Activated T-cell treated with anti-CD3 and anti-CD28 coated beads, Interleukin-2, amount 50 U/mL, for 24 hours (primary cell): ENCODE measurements around the gene AIRE.
A peak's percentile ranks its signal among the peaks of the same experiment; 100 is the strongest.

Experiments
- DNase-seq: peaks from one replicate; pipeline ENCODE4 v3.0.0-alpha.2; 2020
- H3K27ac Mint-ChIP-seq: 2 replicates; pipeline ENCODE4 v1.8.0; 2020; ENCODE audit warnings: mild to moderate bottlenecking, mixed read lengths
- H3K27me3 Mint-ChIP-seq: 2 replicates; pipeline ENCODE4 v1.8.0; 2020; ENCODE audit warnings: mixed read lengths
- H3K36me3 Mint-ChIP-seq: 2 replicates; pipeline ENCODE4 v1.8.0; 2020; ENCODE audit warnings: low read depth, mixed read lengths
- H3K4me1 Mint-ChIP-seq: 2 replicates; pipeline ENCODE4 v1.8.0; 2020; ENCODE audit warnings: low read depth, mixed read lengths
- H3K4me3 Mint-ChIP-seq: 2 replicates; pipeline ENCODE4 v1.8.0; 2020; ENCODE audit warnings: mild to moderate bottlenecking, moderate library complexity, mixed read lengths
- H3K9me3 Mint-ChIP-seq: 2 replicates; pipeline ENCODE4 v1.8.0; 2020; ENCODE audit warnings: mixed read lengths

Gene AIRE

GRCh38 chr21:44303490-44303981, 17.9 kb downstream of the AIRE start:
- H3K27me3 Mint-ChIP-seq: no peaks in the 10 kb centered on the region
- peak overlapping the region; percentile 59 for H3K27ac Mint-ChIP-seq
- H3K36me3 Mint-ChIP-seq: peaks cover 40% of the 10 kb centered on the region
- peaks cover 43% of the 10 kb centered on the region for H3K4me1 Mint-ChIP-seq
- no peak overlapping the region for H3K4me3 Mint-ChIP-seq
- no peak for DNase-seq
- no peaks in the 10 kb centered on the region for H3K9me3 Mint-ChIP-seq

- DNase-seq: no peak
- H3K9me3 Mint-ChIP-seq: no peaks in the 10 kb centered on the region
- H3K36me3 Mint-ChIP-seq: peaks cover 46% of the 10 kb centered on the region
- no peaks in the 10 kb centered on the region for H3K27me3 Mint-ChIP-seq
- H3K4me1 Mint-ChIP-seq: peaks cover 39% of the 10 kb centered on the region
- H3K27ac Mint-ChIP-seq: peak overlapping the region; percentile 59
- H3K4me3 Mint-ChIP-seq: no peak overlapping the region
Observed at GRCh38 chr21:44304011-44304616, 18.4 kb downstream of the AIRE start.

GRCh38 chr21:44304877-44305293, 19.2 kb downstream of the AIRE start:
- Mint-ChIP-seq H3K27me3 (no peaks in the 10 kb centered on the region), H3K9me3 (no peaks in the 10 kb centered on the region), H3K27ac (peak overlapping the region; percentile 66), H3K36me3 (peaks cover 50% of the 10 kb centered on the region), H3K4me1 (peaks cover 36% of the 10 kb centered on the region), H3K4me3 (no peak overlapping the region)
- peak; percentile 66 for DNase-seq

GRCh38 chr21:44305691-44306090, 20.0 kb downstream of the AIRE start:
- no peak for DNase-seq
- H3K27me3 Mint-ChIP-seq: no peaks in the 10 kb centered on the region

GRCh38 chr21:44306936-44307704, 21.4 kb downstream of the AIRE start:
- Mint-ChIP-seq H3K4me3 (no peak overlapping the region), H3K36me3 (peaks cover 58% of the 10 kb centered on the region), H3K9me3 (no peaks in the 10 kb centered on the region), H3K4me1 (peaks cover 21% of the 10 kb centered on the region), H3K27me3 (no peaks in the 10 kb centered on the region), H3K27ac (peak overlapping the region; percentile 73)
- no peak for DNase-seq

More at GRCh38 chr21:44305691-44306090, 20.0 kb downstream of the AIRE start:
- Mint-ChIP-seq H3K4me1 (peaks cover 35% of the 10 kb centered on the region), H3K4me3 (no peak overlapping the region), H3K36me3 (peaks cover 52% of the 10 kb centered on the region), H3K9me3 (no peaks in the 10 kb centered on the region), H3K27ac (no peak overlapping the region)

- H3K27me3 Mint-ChIP-seq: no peaks in the 10 kb centered on the region
- no peak overlapping the region for H3K4me3 Mint-ChIP-seq
- no peaks in the 10 kb centered on the region for H3K9me3 Mint-ChIP-seq
- H3K36me3 Mint-ChIP-seq: peaks cover 73% of the 10 kb centered on the region
- peaks cover 2% of the 10 kb centered on the region for H3K4me1 Mint-ChIP-seq
- DNase-seq: no peak
- no peak overlapping the region for H3K27ac Mint-ChIP-seq
Observed at GRCh38 chr21:44310628-44311507, 25.2 kb downstream of the AIRE start.

- H3K36me3 Mint-ChIP-seq: peaks cover 75% of the 10 kb centered on the region
- no peak overlapping the region for H3K4me3 Mint-ChIP-seq
- no peaks in the 10 kb centered on the region for H3K27me3 Mint-ChIP-seq
- peak overlapping the region; percentile 18 for H3K27ac Mint-ChIP-seq
- H3K9me3 Mint-ChIP-seq: no peaks in the 10 kb centered on the region
- peaks cover 1% of the 10 kb centered on the region for H3K4me1 Mint-ChIP-seq
- DNase-seq: no peak
Observed at GRCh38 chr21:44312089-44312488, 26.4 kb downstream of the AIRE start.

GRCh38 chr21:44312716-44313115, 27.0 kb downstream of the AIRE start:
- no peak overlapping the region for H3K27ac Mint-ChIP-seq

GRCh38 chr21:44313451-44313850, 27.8 kb downstream of the AIRE start:
- Mint-ChIP-seq H3K4me1 (no peaks in the 10 kb centered on the region), H3K27me3 (no peaks in the 10 kb centered on the region), H3K4me3 (no peak overlapping the region), H3K36me3 (peaks cover 71% of the 10 kb centered on the region), H3K27ac (no peak overlapping the region), H3K9me3 (no peaks in the 10 kb centered on the region)
- no peak for DNase-seq

More at GRCh38 chr21:44312716-44313115, 27.0 kb downstream of the AIRE start:
- Mint-ChIP-seq H3K36me3 (peaks cover 73% of the 10 kb centered on the region), H3K4me1 (no peaks in the 10 kb centered on the region), H3K27me3 (no peaks in the 10 kb centered on the region), H3K4me3 (no peak overlapping the region), H3K9me3 (no peaks in the 10 kb centered on the region)
- DNase-seq: no peak

GRCh38 chr21:44314128-44314527, 28.5 kb downstream of the AIRE start:
- peaks cover 70% of the 10 kb centered on the region for H3K36me3 Mint-ChIP-seq
- no peaks in the 10 kb centered on the region for H3K4me1 Mint-ChIP-seq
- H3K4me3 Mint-ChIP-seq: no peak overlapping the region
- H3K9me3 Mint-ChIP-seq: no peaks in the 10 kb centered on the region
- H3K27me3 Mint-ChIP-seq: no peaks in the 10 kb centered on the region
- no peak overlapping the region for H3K27ac Mint-ChIP-seq
- DNase-seq: no peak

GRCh38 chr21:44314561-44314960, 28.9 kb downstream of the AIRE start:
- H3K4me3 Mint-ChIP-seq: no peak overlapping the region
- no peak overlapping the region for H3K27ac Mint-ChIP-seq
- H3K36me3 Mint-ChIP-seq: peaks cover 72% of the 10 kb centered on the region
- DNase-seq: no peak
- H3K27me3 Mint-ChIP-seq: no peaks in the 10 kb centered on the region
- no peaks in the 10 kb centered on the region for H3K9me3 Mint-ChIP-seq
- H3K4me1 Mint-ChIP-seq: no peaks in the 10 kb centered on the region

GRCh38 chr21:44315691-44316203, 30.1 kb downstream of the AIRE start:
- Mint-ChIP-seq H3K27ac (no peak overlapping the region), H3K9me3 (no peaks in the 10 kb centered on the region), H3K27me3 (no peaks in the 10 kb centered on the region), H3K36me3 (peaks cover 79% of the 10 kb centered on the region), H3K4me3 (no peak overlapping the region), H3K4me1 (no peaks in the 10 kb centered on the region)
- DNase-seq: no peak

GRCh38 chr21:44316277-44316900, 30.7 kb downstream of the AIRE start:
- H3K36me3 Mint-ChIP-seq: peaks cover 76% of the 10 kb centered on the region
- H3K27ac Mint-ChIP-seq: peak overlapping the region; percentile 76
- DNase-seq: no peak
- H3K9me3 Mint-ChIP-seq: no peaks in the 10 kb centered on the region
- no peaks in the 10 kb centered on the region for H3K4me1 Mint-ChIP-seq
- no peaks in the 10 kb centered on the region for H3K27me3 Mint-ChIP-seq
- H3K4me3 Mint-ChIP-seq: no peak overlapping the region

GRCh38 chr21:44317241-44317782, 31.6 kb downstream of the AIRE start:
- no peak overlapping the region for H3K27ac Mint-ChIP-seq
- H3K4me1 Mint-ChIP-seq: no peaks in the 10 kb centered on the region
- no peak for DNase-seq
- H3K36me3 Mint-ChIP-seq: peaks cover 72% of the 10 kb centered on the region
- H3K9me3 Mint-ChIP-seq: no peaks in the 10 kb centered on the region
- H3K27me3 Mint-ChIP-seq: no peaks in the 10 kb centered on the region
- H3K4me3 Mint-ChIP-seq: no peak overlapping the region
